ENCODE measurements around the gene PARVB.

PARVB gene

GRCh38 chr22:44220727-44221680 is 196.9 kb downstream of the PARVB start:
- ChIA-PET CTCF (interaction anchor here (0.5 to 0.7 kb wide), 2 partner anchors 11 to 20 kb away, joined by 3 to 4 read pairs; no protein-coding TSS in a partner anchor), POLR2A (no interaction called here)
- TF ChIP-seq ZNF621 (tag by site-specific recombination; IDR thresholded peaks at IDR 0.05) = no peak
- peak; percentile 77 for TF ChIP-seq ZIC2 (tag by site-specific recombination; IDR thresholded peaks at IDR 0.05)
- no peak for TF ChIP-seq ZSCAN16 (tag by site-specific recombination; IDR thresholded peaks at IDR 0.05)
- Histone ChIP-seq H3K4me3 (ENCODE audit: low read depth, low read length) (no peak overlapping the region), H3K36me3 (ENCODE audit: control insufficient read depth in 2 of 2, insufficient read depth in 1 of 2, low read length in 2 of 2) (no peaks in the 10 kb centered on the region), H3K4me1 (ENCODE audit: control insufficient read depth, insufficient read depth, low read length) (no peaks in the 10 kb centered on the region), H3K27ac (ENCODE audit: extremely low read depth, low read depth, low read length) (no peak overlapping the region), H3K9me3 (ENCODE audit: control insufficient read depth, insufficient read depth, low read depth, low read length) (no peaks in the 10 kb centered on the region)

DNA sequence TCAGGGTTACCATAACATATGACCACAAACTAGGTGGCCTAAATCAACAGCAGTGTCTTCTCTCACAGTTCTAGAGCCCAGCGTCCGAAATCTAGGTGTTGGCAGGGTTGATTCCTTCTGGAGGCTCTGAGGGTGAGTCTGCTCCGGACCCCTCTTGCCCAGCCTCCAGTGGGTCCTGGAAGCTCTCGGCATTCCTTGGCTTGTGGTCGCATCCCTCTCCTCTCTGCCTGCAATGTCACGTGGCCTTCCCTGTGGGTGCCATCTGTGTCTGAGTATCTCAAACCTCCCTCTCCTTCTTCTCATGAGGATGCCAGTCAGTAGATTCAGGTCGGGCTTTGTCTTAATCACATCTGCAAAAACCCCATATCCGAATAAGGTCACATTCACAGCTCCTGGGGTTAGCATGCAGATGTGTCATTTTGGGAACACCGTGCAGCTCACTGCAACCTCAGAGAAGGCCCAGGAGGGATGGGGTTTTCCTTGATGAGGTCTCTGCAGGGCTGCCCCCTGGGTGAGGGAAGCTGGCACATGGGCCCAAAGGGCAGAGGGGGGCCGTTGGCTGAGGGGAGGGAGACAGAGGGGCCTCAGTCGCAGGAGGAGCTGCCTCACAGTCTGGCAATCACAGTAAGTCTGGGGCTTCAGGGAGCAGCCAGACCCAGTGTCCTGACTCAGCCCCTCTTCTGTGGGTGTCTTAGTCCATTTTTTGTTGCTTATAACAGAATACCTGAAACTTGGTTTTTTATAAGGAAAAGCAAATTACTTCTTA is 197.8 kb downstream of the PARVB start:
- POLR2A ChIA-PET = no interaction called here
- CTCF ChIA-PET = interaction anchor here (0.5 to 1.0 kb wide), 3 partner anchors 10 to 289 kb away, joined by 3 to 4 read pairs (median 3); no protein-coding TSS in a partner anchor

More for the DNA sequence above, 197.8 kb downstream of the PARVB start:
- Histone ChIP-seq H3K4me3 (ENCODE audit: low read depth, low read length) (no peak overlapping the region), H3K27ac (ENCODE audit: extremely low read depth, low read depth, low read length) (no peak overlapping the region), H3K9me3 (ENCODE audit: control insufficient read depth, insufficient read depth, low read depth, low read length) (no peaks in the 10 kb centered on the region), H3K36me3 (ENCODE audit: control insufficient read depth in 2 of 2, insufficient read depth in 1 of 2, low read length in 2 of 2) (no peaks in the 10 kb centered on the region), H3K4me1 (ENCODE audit: control insufficient read depth, insufficient read depth, low read length) (no peaks in the 10 kb centered on the region)
- TF ChIP-seq GLI4 (tag by site-specific recombination; IDR thresholded peaks at IDR 0.05) (no peak), ZFHX2 (tag by site-specific recombination; conservative IDR thresholded peaks at IDR 0.05) (no peak), ZNF621 (tag by site-specific recombination; IDR thresholded peaks at IDR 0.05) (no peak), ZFP41 (tag by site-specific recombination; IDR thresholded peaks at IDR 0.05; ENCODE audit: borderline replicate concordance) (no peak)
- TF ChIP-seq, protein P1, sequence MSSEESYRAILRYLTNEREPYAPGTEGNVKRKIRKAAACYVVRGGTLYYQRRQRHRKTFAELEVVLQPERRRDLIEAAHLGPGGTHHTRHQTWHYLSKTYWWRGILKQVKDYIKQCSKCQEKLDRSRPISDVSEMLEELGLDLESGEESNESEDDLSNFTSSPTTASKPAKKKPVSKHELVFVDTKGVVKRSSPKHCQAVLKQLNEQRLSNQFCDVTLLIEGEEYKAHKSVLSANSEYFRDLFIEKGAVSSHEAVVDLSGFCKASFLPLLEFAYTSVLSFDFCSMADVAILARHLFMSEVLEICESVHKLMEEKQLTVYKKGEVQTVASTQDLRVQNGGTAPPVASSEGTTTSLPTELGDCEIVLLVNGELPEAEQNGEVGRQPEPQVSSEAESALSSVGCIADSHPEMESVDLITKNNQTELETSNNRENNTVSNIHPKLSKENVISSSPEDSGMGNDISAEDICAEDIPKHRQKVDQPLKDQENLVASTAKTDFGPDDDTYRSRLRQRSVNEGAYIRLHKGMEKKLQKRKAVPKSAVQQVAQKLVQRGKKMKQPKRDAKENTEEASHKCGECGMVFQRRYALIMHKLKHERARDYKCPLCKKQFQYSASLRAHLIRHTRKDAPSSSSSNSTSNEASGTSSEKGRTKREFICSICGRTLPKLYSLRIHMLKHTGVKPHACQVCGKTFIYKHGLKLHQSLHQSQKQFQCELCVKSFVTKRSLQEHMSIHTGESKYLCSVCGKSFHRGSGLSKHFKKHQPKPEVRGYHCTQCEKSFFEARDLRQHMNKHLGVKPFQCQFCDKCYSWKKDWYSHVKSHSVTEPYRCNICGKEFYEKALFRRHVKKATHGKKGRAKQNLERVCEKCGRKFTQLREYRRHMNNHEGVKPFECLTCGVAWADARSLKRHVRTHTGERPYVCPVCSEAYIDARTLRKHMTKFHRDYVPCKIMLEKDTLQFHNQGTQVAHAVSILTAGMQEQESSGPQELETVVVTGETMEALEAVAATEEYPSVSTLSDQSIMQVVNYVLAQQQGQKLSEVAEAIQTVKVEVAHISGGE (tag by site-specific recombination; conservative IDR thresholded peaks at IDR 0.05; ENCODE audit: low read depth) = no peak

Measured in HEK293 (cell line).